Stimulated activated CD4-positive, alpha-beta T cell treated with anti-CD3 and anti-CD28 coated beads, Interleukin-1b, Interleukin-23, amount 100 ng/mL, for 48 hours (primary cell): Measurements from ENCODE around the gene DNAAF8.

ENCODE experiments used
- DNase-seq: peaks from one replicate; pipeline ENCODE4 v3.0.0-alpha.2; 2020

DNAAF8 gene

DNA sequence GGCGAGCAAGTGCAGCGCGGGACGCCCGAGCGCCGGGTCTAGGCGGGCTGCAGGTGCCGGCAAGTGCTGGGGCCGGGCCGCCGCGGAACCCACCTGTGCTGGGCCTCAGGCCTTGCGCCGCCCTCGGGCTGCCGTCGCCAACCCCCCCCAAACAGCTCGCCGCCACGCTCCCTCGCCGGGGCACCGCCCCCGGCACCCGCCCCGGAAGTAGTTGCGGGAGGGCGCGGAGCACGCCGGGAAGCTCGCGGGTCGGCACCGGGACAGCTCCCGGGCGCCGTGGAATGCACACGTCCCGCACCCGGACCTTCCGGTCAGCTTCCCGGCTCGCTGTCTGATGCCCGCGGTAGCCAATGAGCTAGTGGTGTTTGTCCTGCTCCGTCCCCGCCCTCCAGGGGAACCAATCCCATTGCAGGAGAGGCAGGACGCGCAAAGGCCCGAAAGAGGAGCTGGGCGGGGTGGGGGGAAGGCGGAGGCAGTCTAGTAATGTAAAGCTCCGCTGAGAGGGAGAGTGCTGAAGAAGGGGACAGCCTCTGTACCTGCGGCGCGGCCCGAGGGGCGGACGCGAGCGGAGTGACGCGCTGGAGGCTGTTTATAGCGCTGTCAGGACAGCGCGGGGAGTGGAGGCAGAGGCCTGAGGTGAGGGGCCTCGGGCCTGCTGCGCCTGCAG lies at the start of gene DNAAF8, which contains the start of gene ANKS3:
Gene DNAAF8 (plus strand): TSS at position 475 of the 667 bp plus-strand sequence. CDS start 1,978 bp downstream, outside the sequence.
Gene ANKS3 (minus strand): TSS at position 209 of the 667 bp plus-strand sequence. CDS start 4,122 bp downstream, outside the sequence.
- peak; percentile 78 for DNase-seq

DNA sequence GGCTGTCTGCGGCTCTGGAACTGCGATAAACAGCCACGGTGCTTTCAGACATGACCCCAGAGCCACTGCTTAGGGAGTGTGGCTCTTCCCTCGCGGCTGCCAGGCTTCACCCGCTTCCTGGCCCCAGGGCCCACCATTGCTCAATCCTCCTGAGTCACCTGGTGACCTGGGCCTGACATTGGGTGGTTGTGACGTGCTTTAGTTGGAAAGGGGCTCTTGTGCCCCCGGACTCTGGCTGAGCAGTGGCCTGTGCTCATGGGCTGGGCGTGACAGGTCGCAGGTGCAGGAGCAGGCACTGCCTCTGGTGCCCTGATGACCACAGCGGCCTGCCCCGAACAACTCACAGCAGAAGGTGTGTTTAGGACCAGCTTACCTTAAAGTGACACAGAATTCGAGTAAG lies 49.6 kb upstream of the DNAAF8 start:
- DNase-seq, result no peak

- no peak for DNase-seq
Measured at GRCh38 chr16:4685292-4685691, 49.0 kb upstream of the DNAAF8 start.

GRCh38 chr16:4685776-4686496 lies 48.4 kb upstream of the DNAAF8 start:
- no peak for DNase-seq

DNA sequence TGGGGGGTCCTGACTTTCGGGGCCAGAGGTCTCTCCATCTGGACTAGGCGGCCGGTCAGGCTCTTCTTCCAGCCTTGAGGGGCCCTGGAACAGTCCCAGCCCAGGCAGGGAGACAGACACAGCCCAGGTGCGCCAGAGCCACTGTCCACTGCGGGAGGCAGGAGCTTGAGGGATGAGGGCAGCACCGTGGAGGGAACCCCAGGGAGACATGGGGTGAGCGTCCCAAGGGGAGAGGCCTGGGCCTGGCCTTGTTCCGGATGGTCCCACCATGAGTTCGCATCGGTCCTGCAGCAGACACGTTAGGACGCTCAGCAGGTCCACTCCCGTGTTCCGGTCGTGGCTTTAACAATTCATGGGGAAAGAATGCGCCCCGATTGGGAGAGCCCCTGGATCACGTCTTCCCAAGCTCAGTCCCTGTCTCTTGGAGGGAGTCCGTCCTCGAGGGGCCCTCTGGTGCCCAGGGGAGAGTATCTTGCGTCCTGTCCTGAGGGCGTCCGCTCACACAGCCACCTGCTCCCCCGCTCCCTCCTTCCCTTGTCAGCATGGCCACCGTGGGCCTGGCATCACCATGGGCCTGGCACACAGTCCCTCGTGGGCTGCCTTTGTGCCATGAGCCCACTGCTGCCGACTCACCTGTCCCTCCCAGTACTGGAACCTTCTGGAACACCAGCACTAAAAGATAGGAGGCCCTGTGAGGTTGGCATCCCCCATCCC lies 47.7 kb upstream of the DNAAF8 start:
- DNase-seq, result no peak

GRCh38 chr16:4687416-4687815 lies 46.9 kb upstream of the DNAAF8 start:
- DNase-seq, result no peak

DNA sequence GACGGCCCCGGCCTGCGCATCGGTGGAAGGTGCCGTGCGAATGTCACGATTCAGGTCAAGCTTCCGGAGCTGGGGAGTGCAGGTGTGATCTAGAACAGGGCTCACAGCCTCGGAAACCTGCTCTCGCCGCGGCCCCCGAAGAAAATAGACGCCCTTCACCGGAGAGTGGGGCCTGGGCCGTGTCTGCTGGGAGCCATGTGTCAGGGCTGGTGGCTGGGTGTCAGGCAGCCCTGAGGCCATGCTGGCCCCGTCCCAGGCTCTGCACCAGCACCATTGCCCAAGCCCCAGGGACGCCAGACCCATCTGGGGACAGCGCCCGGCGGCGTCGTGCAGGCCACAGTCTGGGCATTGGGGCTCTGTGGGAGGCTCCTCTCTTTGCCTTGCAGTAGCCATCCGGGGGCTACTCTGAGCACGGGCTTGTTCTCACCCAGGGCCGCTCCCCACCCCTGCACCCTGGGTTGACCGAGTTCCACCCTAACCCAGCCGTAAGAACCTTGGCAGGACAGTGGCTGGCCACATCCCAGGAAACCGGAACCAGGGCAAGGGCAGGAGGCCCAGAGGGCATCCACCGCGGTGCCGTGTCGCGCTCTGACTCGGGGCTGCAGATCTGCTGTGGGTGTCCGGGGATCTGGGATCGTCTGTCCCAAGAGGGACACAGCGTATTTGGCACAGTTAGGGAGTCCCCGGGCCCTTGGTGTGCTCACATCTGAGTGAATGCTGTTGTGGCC lies 46.2 kb upstream of the DNAAF8 start:
- no peak for DNase-seq

DNA sequence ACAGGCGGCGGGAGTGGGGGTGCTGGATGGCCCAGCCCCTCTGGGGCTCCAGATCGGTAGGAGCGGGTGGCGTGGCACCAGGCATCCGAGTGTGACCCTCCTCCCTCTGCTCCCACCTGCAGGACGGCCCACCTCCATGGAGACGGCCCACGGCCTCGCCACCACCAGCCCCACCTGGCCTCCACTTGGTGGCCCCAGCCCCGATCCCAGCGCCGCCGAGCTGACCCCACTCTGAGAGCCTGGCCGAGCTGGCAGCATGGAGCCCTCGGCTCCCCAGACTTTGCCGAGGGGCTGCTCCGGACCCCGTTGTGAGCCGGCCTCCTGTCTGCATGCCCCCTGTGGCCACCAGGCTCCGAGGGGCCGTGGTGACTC lies 45.7 kb upstream of the DNAAF8 start:
- no peak for DNase-seq

GRCh38 chr16:4689091-4689671 lies 45.2 kb upstream of the DNAAF8 start:
- DNase-seq, result no peak

GRCh38 chr16:4689864-4690704 lies 44.3 kb upstream of the DNAAF8 start:
- no peak for DNase-seq

GRCh38 chr16:4690946-4691665 lies 43.2 kb upstream of the DNAAF8 start:
- DNase-seq, result no peak

GRCh38 chr16:4691666-4692412 lies 42.5 kb upstream of the DNAAF8 start:
- DNase-seq, result no peak

GRCh38 chr16:4692460-4693295 lies 41.7 kb upstream of the DNAAF8 start:
- DNase-seq, result no peak

DNA sequence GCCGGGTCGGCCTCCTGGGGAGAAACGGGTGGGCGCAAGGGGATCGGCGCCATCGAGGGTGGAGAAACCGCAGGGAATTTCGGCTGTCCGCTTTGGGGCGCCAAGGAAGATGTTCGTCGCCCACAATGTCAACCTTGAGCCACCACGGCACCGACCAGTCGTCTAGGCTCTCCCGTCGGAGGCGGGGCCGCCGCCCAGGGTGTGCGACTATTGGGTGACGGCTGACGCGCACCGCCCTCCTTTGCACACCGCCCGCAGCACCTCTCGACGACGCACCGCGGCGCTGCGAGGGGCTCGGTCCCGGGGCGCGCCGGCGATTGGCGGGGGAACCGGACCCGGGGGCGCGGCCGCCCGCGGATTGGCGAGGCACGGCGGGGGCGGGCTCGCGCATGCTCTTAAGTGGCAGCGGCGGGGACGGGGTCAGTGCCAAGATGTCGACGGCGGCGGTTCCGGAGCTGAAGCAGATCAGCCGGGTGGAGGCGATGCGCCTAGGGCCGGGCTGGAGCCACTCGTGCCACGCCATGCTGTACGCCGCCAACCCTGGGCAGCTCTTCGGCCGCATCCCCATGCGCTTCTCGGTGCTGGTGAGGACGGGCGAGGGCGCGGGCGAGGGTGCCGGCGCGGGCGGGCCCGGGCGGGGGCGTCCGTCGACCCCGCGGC lies 40.9 kb upstream of the DNAAF8 start, which contains the start of gene NUDT16L1:
Gene NUDT16L1 (plus strand): TSS at position 267 of the 660 bp plus-strand sequence. CDS start 165 bp downstream, at position 432.
- DNase-seq, result peak; percentile 95

DNA sequence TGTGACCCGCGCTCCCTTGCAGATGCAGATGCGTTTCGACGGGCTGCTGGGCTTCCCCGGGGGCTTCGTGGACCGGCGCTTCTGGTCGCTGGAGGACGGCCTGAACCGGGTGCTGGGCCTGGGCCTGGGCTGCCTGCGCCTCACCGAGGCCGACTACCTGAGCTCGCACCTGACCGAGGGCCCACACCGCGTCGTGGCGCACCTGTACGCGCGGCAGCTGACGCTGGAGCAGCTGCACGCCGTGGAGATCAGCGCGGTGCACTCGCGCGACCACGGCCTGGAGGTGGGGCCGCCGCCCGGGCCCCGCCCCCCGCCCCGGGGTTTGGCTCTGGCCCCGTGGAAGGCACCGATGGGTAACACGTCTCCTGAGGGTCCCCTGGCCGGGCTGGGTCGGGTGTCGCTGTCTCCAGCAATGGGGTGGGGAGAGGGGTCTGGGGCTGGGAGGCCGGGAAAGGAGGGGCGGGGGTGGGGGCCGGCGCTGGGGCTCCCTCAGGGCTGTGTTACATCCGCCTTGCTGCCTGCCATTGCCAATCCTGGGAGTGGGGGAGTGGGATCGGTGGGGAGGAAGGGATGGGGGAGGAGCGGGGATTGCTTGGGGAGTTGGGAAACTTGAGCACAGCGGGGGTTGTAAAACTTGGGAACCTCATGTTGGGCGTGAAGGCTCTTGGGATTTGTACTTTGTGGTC lies 40.2 kb upstream of the DNAAF8 start:
- DNase-seq, result peak; percentile 33

GRCh38 chr16:4694642-4695451 lies 39.5 kb upstream of the DNAAF8 start:
- no peak for DNase-seq
